ENCODE measurements around the gene PCNX2. TPM values are rescaled to one million over a fixed set of nuclear protein-coding genes. Genes with fewer than 3 reads are reported as not detected.

The PCNX2 gene
- total RNA-seq, 1 donor from 2014 or later = 22.1 TPM

DNA sequence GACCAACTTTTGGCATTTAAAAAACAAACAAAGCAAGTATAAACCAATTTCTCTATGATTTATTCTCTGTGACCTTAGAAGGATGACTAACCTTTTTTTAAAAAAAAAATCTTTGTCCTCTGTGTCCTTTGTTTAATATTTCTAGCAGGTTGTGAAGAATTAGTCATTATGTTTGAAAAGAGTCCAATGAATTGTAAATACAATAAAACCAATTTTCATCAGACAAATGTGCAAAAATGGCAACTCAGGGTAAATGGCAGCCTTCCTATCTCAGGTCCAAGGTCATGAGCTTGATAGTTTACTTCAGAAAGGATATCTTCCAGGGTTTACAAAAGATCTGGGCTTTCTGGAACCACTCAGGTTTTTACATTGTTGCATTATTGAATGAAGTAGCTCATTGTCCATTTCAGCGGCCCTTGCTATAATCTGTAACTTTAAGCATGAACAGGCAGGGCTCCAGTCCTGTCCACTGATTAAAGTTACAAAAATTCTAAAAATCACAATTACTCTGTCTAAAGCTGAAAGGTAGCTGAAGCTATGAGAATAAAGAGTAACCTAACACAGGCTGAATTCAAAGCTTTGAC is 20.3 kb upstream of the PCNX2 start:
- intact Hi-C loops (cut with micrococcal nuclease) = no loop called here

- intact Hi-C loops (cut with micrococcal nuclease) = no loop called here
Measured at GRCh38 chr1:233313434-233314155, 18.1 kb upstream of the PCNX2 start.

DNA sequence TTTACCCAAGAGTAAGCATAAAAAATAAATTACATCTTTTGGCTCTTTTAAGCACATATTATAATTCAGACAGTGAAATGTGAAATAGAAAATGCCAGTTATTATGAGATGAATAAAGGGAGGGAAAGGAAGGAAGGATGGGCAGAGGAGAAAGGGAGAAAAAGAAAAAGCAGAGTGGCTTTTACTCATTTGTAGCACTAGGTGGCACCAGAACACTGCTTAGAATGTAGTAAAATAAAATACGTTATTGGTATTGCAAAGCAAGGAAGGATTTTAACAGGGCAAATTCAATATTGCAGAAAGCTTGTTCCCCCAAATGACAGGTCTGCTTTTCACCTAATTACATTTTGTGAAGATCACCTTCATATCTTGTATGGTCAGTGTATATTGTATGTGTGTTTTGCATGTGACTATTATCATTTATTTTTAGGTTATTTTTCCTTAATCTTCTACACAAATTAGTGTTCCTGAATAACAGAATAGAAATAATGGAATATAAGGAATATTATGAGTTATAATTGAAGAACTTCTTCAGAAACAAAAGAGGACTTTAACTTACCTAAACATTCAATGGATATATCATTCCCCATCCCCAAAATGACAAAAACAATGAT is 9.1 kb upstream of the PCNX2 start:
- intact Hi-C loops (cut with micrococcal nuclease) = loop anchor here (1.0 to 2.0 kb wide), 4 partner anchors 9 to 762 kb away; partner anchors contain the start of gene PCNX2

DNA sequence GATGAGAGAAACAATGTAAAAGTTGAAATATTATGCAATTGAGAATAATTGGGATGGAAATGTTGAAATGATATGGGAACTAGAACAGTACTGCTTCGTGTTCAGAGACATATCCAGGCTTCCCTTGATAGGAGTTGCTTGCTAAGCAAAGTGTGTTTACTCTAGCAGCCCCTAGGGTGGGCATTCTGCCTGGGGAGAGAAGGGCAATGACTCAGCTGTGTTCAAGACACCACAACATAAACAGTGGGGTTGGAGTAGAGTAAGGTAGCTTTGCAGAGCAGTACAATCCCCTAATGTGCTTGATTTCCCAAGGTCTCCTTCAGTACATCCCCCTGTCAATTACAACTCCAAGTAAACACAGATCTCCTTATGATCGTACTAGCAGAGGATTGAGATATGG is 4.8 kb upstream of the PCNX2 start:
- intact Hi-C loops (cut with micrococcal nuclease) = no loop called here

DNA sequence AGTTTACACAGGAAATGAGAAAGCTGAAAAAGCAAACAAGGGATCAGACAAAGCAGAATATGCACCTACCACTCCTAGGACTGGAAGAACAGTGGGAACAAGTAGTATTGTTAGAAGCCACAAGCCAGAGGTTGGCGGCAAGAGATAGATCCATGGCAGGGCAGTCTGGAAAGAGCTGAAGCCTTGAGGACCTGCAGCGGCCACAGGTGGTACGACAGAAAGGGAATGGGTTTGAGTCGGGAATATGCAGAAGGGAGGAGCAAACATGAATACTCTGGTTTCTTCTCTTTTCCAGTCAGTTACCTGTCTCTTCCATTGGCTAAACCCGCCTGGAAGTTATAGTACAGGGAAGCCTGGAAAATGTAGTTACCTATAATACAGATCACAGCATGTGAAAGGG is 3.9 kb upstream of the PCNX2 start:
- intact Hi-C loops (cut with micrococcal nuclease) = loop anchor here (10.0 kb wide), 2 partner anchors 375 to 665 kb away; partner anchors contain the start of gene SIPA1L2

GRCh38 chr1:233295975-233296322 is 424 bp upstream of the PCNX2 start:
- intact Hi-C loops (cut with micrococcal nuclease) = loop anchor here (1.0 to 10.0 kb wide), 5 partner anchors 8 to 661 kb away; partner anchors contain the start of genes MAP3K21 and SIPA1L2

GRCh38 chr1:233294913-233295236 is 650 bp downstream of the PCNX2 start:
- intact Hi-C loops (cut with micrococcal nuclease) = loop anchor here (1.0 to 10.0 kb wide), 5 partner anchors 9 to 660 kb away; partner anchors contain the start of genes MAP3K21 and SIPA1L2

GRCh38 chr1:233293556-233294446 is 1.7 kb downstream of the PCNX2 start:
- intact Hi-C loops (cut with micrococcal nuclease) = loop anchor here (10.0 kb wide), 2 partner anchors 369 to 659 kb away; partner anchors contain the start of gene SIPA1L2

GRCh38 chr1:233290396-233291034 is 5.0 kb downstream of the PCNX2 start:
- intact Hi-C loops (cut with micrococcal nuclease) = loop anchor here (10.0 kb wide), 2 partner anchors 366 to 656 kb away; partner anchors contain the start of gene SIPA1L2

- intact Hi-C loops (cut with micrococcal nuclease) = loop anchor here (10.0 kb wide), 2 partner anchors 365 to 655 kb away; partner anchors contain the start of gene SIPA1L2
Measured at GRCh38 chr1:233289676-233290075, 5.8 kb downstream of the PCNX2 start.

DNA sequence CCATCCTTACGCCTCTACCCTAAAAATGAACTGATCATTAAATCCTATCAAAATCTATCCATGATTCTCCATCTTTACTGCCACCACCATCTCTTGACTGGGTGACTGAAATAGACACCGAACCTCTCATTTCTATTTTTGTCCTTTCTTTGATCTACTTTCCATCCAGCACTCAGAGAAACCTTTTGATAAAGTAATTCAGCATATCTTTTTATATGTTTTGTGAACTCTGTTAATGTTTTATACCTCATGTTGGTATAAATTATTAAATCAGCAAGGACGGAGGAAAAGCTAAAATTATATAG is 13.0 kb downstream of the PCNX2 start:
- intact Hi-C loops (cut with micrococcal nuclease) = loop anchor here (1.0 kb wide), 1 partner anchor 13 kb away; the partner anchor contains the start of gene PCNX2

DNA sequence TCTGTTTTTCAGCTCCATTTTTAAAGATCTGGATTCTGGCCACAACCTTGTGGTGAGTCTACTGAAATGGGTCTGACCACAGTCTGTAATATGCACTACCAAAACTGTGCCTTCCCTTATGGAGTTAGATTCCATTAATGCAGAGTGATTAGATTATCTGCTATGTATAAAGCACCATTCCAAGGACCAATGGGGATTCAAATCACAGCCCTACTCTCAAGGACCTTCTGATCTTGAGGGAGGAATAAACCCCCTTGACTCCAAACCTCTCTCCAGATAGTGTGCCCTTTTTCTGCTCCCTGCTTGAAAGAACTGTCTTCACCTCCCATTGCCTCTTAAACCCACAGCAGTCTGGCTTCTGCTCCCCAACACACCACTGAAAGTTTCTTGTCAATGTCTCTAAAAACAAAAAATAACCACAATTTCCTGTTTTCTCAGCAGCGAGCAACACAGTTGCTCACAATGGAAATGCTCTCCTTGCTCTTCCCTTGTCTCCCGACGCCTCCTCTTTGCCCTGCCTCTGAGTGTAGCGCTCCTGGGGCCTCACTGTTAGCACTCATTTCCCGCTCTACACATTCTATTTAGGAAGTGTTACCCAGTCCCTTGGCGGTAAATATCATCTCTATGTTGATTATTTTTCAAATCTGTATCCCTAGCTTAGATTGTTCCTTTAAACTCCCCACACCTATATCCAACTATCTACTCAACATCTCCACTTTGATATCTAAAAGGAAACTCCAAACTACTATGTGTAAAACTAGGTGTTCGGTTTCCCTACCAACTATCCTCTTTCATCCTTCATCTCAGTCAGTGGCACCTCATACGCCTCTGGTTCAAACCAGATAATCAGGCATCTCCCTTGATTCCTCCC is 13.6 kb downstream of the PCNX2 start:
- intact Hi-C loops (cut with micrococcal nuclease) = loop anchor here (1.0 kb wide), 1 partner anchor 13 kb away; the partner anchor contains the start of gene PCNX2

DNA sequence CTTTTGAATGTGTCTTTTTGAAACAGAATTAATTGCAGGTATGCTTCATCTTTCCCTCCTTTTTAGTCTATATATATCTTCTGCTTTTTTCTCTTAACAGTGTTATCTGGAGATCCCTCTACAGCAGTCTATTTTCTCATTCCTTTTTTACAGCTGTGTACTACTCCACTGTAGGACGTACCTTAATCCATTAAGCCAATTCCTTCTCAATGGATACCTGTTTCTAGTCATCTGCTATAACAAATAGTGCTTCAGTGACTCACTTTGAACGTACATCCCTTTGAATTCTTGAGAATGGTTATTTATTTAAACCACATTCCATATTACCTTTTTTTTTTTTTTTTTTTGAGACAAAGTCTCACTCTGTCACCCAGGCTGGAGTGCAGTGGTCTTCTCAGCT is 15.6 kb downstream of the PCNX2 start:
- intact Hi-C loops (cut with micrococcal nuclease) = no loop called here

- intact Hi-C loops (cut with micrococcal nuclease) = no loop called here
Measured at GRCh38 chr1:233278631-233279030, 16.9 kb downstream of the PCNX2 start.

DNA sequence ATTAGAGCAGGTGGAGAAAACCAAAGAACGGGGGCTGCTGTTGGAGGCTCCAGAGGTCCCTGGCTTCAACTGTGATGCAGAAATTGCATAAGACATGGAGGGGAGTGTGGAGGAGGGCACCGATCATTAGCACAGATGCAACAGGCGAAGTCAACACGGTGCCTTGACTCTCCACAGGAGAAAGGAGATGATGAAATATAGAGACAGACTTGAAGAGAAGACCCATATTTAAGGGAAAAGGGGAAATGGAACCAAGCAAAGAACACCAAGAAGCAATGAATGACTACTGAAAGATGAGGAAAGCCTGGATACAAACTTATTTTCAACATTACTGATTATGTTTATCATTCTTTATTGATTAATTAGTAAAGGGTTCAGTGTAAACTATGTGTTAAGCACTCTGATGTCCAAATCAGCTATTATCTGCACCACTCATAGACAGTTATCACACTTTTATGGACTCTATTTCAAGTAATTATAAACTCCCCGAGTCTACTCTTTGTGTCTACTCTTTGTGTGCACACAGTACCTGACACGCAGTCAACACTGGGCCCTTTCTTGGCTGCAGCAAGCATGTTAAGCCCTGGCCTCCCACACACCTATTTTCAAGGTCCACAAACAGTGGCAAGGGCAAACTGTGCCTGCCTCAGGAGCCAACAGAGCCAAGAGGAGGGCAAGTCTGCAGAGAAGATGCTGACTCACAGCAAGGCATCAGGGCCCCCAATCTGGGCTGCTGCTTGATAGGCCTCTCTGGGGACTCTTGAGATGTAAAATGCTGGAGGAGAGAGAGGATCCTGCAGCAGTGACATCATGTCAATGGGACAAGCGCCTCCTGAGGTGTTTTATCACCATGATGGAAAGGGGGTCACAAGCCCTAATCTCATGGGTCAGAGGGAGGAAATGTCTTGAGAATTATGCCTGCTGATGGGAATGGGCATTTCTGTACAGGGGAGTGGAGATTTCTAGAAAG is 17.6 kb downstream of the PCNX2 start:
- intact Hi-C loops (cut with micrococcal nuclease) = no loop called here

DNA sequence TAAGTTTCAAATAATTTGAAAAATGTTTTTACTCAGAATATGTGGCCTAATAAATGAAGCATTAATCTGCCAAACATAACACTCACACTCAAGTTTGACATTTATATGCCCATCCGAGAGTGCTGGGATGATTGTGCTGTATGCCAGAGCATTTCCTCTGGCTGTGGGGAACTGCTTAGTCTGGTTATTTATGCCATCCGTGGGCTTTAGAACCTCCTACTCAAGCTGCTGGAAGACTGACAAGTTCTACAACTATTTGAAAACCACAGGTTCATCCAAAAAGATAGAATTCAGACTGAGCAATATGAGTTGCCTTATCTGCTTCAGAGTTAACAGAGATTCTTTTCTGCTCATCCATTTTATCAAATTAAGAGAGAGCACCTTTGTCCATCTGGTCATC is 25.9 kb downstream of the PCNX2 start:
- intact Hi-C loops (cut with micrococcal nuclease) = no loop called here

- intact Hi-C loops (cut with micrococcal nuclease) = no loop called here
Measured at GRCh38 chr1:233268389-233269022, 27.0 kb downstream of the PCNX2 start.

DNA sequence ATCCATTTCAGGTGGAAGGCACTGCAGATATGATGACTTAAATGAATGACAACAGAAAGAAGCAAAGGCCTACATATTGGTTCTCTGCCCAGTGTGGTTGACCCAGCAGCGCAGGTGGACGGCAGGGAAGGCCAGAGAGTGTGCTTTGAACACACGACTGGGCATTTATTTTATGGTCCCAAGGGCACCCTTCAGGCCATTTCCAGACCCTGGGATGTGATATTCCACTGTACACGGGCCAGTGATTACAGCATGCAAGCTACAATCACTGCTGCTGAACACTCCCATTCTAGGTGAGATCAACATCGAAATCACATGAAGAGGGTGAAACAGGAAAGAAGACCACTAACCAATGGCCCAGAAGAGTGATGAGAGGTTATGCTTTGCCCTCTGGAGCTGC is 33.8 kb downstream of the PCNX2 start:
- intact Hi-C loops (cut with micrococcal nuclease) = no loop called here

Data from T-helper 2 cell treated with Interferon-gamma antibody and Interleukin-4, amounts not matched to agents 100 ng/mL and 5 ng/mL, for 36 hours (primary cell).